Neural progenitor cell (in vitro differentiated cells): Measurements from ENCODE around the gene CSNK1G2. TPM values are rescaled to one million over a fixed set of nuclear protein-coding genes. Genes with fewer than 3 reads are reported as not detected.
A peak's percentile ranks its signal among the peaks of the same experiment; 100 is the strongest.

Source experiments
- DNase-seq: peaks from one replicate; pipeline ENCODE4 v3.0.0-alpha.2; 2016; ENCODE audit warnings: low spot score
- H2AFZ ChIP-seq: fragments of 200-600 bp; sonication (generic); replicated peaks from 2 replicates; pipeline ENCODE4 v1.6.1; 2016; ENCODE audit warnings: antibody characterized with exemption
- H3F3A ChIP-seq: fragments of 200-600 bp; sonication (generic); 2 replicates; pipeline ENCODE4 v1.6.1; 2016; ENCODE audit warnings: antibody characterized with exemption, low read depth
- H3K27ac ChIP-seq: fragments of 200-600 bp; sonication (generic); 2 replicates; pipeline ENCODE4 v1.5.1; 2016; ENCODE audit warnings: mild to moderate bottlenecking
- H3K27me3 ChIP-seq: fragments of 200-600 bp; sonication (generic); 2 replicates; pipeline ENCODE4 v1.6.1; 2016; ENCODE audit warnings: mild to moderate bottlenecking, moderate library complexity
- H3K36me3 ChIP-seq: fragments of 200-600 bp; sonication (generic); 2 replicates; pipeline ENCODE4 v1.5.1; 2016
- H3K4me1 ChIP-seq: fragments of 200-600 bp; sonication (generic); 2 replicates; pipeline ENCODE4 v1.6.1; 2016; ENCODE audit warnings: mixed run types
- H3K4me2 ChIP-seq: fragments of 200-600 bp; sonication (generic); 2 replicates; pipeline ENCODE4 v1.6.1; 2016
- H3K4me3 ChIP-seq: fragments of 200-600 bp; sonication (generic); 2 replicates; pipeline ENCODE4 v1.5.1; 2016
- H3K79me2 ChIP-seq: fragments of 200-600 bp; sonication (generic); 2 replicates; pipeline ENCODE4 v1.6.1; 2016; ENCODE audit warnings: low read depth
- H3K9ac ChIP-seq: fragments of 200-600 bp; sonication (generic); 2 replicates; pipeline ENCODE4 v1.6.1; 2016
- H3K9me3 ChIP-seq: fragments of 200-600 bp; sonication (generic); 2 replicates; pipeline ENCODE4 v1.5.1; 2016; ENCODE audit warnings: low read depth
- H4K20me1 ChIP-seq: fragments of 200-600 bp; sonication (generic); 2 replicates; pipeline ENCODE4 v1.6.1; 2016; ENCODE audit warnings: low read depth
- H3K27ac Mint-ChIP-seq: 3 replicates; pipeline ENCODE4 v1.8.0; 2021; ENCODE audit warnings: mixed read lengths
- H3K27me3 Mint-ChIP-seq: 2 replicates; pipeline ENCODE4 v1.8.0; 2022; ENCODE audit warnings: low read depth, mild to moderate bottlenecking, inconsistent platforms, moderate library complexity, mixed read lengths; ENCODE audit not compliant: insufficient read depth
- H3K36me3 Mint-ChIP-seq: 3 replicates; pipeline ENCODE4 v1.8.0; 2021; ENCODE audit warnings: mixed read lengths
- H3K4me1 Mint-ChIP-seq: 3 replicates; pipeline ENCODE4 v1.8.0; 2021; ENCODE audit warnings: mixed read lengths
- H3K4me3 Mint-ChIP-seq: 3 replicates; pipeline ENCODE4 v1.8.0; 2021; ENCODE audit warnings: mild to moderate bottlenecking, moderate library complexity, mixed read lengths
- H3K9me3 Mint-ChIP-seq: 3 replicates; pipeline ENCODE4 v1.8.0; 2020; ENCODE audit warnings: mixed read lengths
- EZH2 ChIP-seq: fragments of 200-600 bp; sonication (generic); IDR thresholded peaks from 2 replicates; pipeline ENCODE4 v1.6.1; 2017; ENCODE audit warnings: antibody characterized with exemption, mild to moderate bottlenecking, moderate library complexity
- EZH2phosphoT487 ChIP-seq: fragments of 200-600 bp; sonication (generic); IDR thresholded peaks from 2 replicates; pipeline ENCODE4 v1.6.1; 2017; ENCODE audit warnings: antibody characterized with exemption
- total RNA-seq: library from RNA; depleted of rRNA; stranded (reverse); fragments of >200 nt; gene quantifications from 2 replicates; pipeline ENCODE4 v1.2.3, GENCODE V29; 2015; ENCODE audit warnings: low replicate concordance
- TF ChIP-seq, protein P1 (sequence below): fragments of 200-600 bp; sonication (generic); IDR thresholded peaks from 2 replicates; pipeline ENCODE4 v1.5.1; 2017; ENCODE audit warnings: antibody characterized with exemption, mild to moderate bottlenecking

CSNK1G2 gene
- total RNA-seq, 1 donor from 2014 or later, result 49.6 TPM

DNA sequence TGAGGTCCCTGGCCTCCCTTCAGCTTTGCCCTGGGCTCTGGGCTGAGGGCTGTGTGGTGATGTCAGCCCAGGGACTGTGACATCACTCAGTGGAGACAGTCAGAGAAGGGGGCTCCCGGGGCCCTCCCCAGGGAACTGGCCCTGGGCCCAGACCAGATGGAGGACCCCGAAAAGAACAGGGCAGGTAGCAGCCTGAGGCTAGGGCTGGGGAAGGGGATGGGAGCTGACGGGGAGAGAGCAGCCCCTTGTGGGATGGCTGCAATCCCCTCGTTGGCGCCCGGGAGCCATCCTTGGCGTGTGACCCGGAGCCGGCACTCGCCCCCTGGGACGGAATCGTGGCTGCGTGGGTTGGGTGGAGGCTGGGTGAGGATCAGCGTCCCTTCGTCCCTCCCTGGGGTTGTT, 13.6 kb downstream of the CSNK1G2 start:
- Mint-ChIP-seq H3K27me3 (peaks cover 4% of the 10 kb centered on the region), H3K36me3 (peaks cover 14% of the 10 kb centered on the region), H3K4me1 (peaks cover 13% of the 10 kb centered on the region), H3K4me3 (no peak overlapping the region), H3K27ac (no peak overlapping the region), H3K9me3 (no peaks in the 10 kb centered on the region)
- Histone ChIP-seq H4K20me1 (peaks cover 88% of the 10 kb centered on the region), H3K27ac (no peak overlapping the region), H3K9me3 (no peaks in the 10 kb centered on the region), H3K27me3 (no peaks in the 10 kb centered on the region), H3F3A (no peaks in the 10 kb centered on the region), H3K36me3 (no peaks in the 10 kb centered on the region), H3K9ac (peak overlapping the region; percentile 27), H3K4me3 (no peak overlapping the region), H3K79me2 (peaks cover 93% of the 10 kb centered on the region), H2AFZ (no peak overlapping the region), H3K4me2 (no peak overlapping the region), H3K4me1 (peaks cover 12% of the 10 kb centered on the region)
- TF ChIP-seq EZH2, result no peak
- no peak for TF ChIP-seq EZH2phosphoT487
- TF ChIP-seq, protein P1, sequence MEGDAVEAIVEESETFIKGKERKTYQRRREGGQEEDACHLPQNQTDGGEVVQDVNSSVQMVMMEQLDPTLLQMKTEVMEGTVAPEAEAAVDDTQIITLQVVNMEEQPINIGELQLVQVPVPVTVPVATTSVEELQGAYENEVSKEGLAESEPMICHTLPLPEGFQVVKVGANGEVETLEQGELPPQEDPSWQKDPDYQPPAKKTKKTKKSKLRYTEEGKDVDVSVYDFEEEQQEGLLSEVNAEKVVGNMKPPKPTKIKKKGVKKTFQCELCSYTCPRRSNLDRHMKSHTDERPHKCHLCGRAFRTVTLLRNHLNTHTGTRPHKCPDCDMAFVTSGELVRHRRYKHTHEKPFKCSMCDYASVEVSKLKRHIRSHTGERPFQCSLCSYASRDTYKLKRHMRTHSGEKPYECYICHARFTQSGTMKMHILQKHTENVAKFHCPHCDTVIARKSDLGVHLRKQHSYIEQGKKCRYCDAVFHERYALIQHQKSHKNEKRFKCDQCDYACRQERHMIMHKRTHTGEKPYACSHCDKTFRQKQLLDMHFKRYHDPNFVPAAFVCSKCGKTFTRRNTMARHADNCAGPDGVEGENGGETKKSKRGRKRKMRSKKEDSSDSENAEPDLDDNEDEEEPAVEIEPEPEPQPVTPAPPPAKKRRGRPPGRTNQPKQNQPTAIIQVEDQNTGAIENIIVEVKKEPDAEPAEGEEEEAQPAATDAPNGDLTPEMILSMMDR, result no peak
- no peak for DNase-seq

DNA sequence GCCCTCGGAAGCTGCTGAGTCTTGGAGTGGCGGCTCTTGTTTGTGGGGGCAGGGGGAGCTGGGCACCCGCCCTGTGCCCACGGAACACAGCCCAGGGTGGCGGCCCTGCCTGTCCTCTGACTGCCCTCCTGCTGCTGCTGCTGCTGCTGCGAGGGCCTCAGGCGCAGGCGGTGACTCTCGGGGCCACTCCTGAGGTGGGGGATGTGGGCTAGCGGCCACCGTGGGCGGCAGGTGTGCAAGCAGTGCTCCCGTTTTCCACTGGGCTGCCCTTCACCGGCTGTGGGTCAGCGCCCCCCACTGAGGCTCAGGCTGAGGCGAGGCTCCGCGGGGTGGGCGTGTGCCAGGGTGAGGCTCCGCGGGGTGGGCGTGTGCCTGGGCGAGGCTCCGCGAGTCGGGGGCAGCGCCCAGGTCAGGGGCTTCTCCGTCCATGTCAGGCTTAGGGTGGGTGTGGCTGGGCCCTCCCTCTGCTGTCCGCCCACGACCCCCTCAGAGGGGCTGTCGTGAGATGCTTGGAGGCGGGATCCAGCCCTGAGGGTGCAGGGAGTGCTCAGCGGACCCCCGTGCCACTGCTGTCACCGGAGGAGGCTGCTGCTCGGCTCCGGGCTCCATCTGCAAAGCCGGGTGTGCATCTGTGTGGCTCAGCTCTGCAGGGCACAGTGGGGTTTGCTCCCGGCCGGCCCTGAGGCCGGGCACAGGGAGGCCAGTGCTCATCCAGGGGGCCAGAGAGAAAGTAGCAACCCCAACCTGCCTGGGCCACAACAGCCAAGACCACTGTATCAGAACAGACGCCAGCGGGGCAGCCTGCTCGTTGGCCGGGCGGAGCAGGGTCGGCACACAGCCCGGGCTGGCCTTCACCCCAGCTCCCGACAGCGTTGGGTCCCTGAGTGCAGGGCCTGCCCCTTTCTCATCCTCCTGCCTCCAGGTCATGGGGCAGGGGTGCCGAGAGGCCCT, 14.5 kb downstream of the CSNK1G2 start:
- TF ChIP-seq, protein P1, result no peak
- no peak for TF ChIP-seq EZH2
- no peak for TF ChIP-seq EZH2phosphoT487
- Mint-ChIP-seq H3K9me3 (no peaks in the 10 kb centered on the region), H3K4me3 (no peak overlapping the region), H3K27ac (no peak overlapping the region), H3K27me3 (no peaks in the 10 kb centered on the region), H3K4me1 (peaks cover 13% of the 10 kb centered on the region), H3K36me3 (peaks cover 7% of the 10 kb centered on the region)
- Histone ChIP-seq H3K9ac (no peak overlapping the region), H2AFZ (no peak overlapping the region), H3K4me3 (no peak overlapping the region), H3K79me2 (peaks cover 93% of the 10 kb centered on the region), H3K4me1 (peaks cover 12% of the 10 kb centered on the region), H3K36me3 (no peaks in the 10 kb centered on the region), H3K27me3 (no peaks in the 10 kb centered on the region), H3K9me3 (no peaks in the 10 kb centered on the region), H3F3A (no peaks in the 10 kb centered on the region), H3K27ac (no peak overlapping the region), H3K4me2 (no peak overlapping the region), H4K20me1 (peaks cover 91% of the 10 kb centered on the region)
- no peak for DNase-seq

- no peaks in the 10 kb centered on the region for H3K36me3 ChIP-seq
- H3K27me3 Mint-ChIP-seq, result no peaks in the 10 kb centered on the region
- H3K4me1 Mint-ChIP-seq, result peaks cover 13% of the 10 kb centered on the region
- no peak overlapping the region for H3K27ac ChIP-seq
- H3K9me3 Mint-ChIP-seq, result no peaks in the 10 kb centered on the region
- no peaks in the 10 kb centered on the region for H3K27me3 ChIP-seq
- H3K4me3 ChIP-seq, result no peak overlapping the region
- H3K27ac Mint-ChIP-seq, result no peak overlapping the region
- no peaks in the 10 kb centered on the region for H3K9me3 ChIP-seq
- H3K4me1 ChIP-seq, result peaks cover 12% of the 10 kb centered on the region
- H3K9ac ChIP-seq, result no peak overlapping the region
- H4K20me1 ChIP-seq, result peaks cover 93% of the 10 kb centered on the region
- no peaks in the 10 kb centered on the region for H3F3A ChIP-seq
- TF ChIP-seq, protein P1, result no peak
- no peak for TF ChIP-seq EZH2
- TF ChIP-seq EZH2phosphoT487, result no peak
- H3K4me2 ChIP-seq, result no peak overlapping the region
- H2AFZ ChIP-seq, result no peak overlapping the region
- peaks cover 93% of the 10 kb centered on the region for H3K79me2 ChIP-seq
- H3K36me3 Mint-ChIP-seq, result peaks cover 7% of the 10 kb centered on the region
- no peak overlapping the region for H3K4me3 Mint-ChIP-seq
- no peak for DNase-seq
These were observed 15.1 kb downstream of the CSNK1G2 start for GRCh38 chr19:1956122-1956494.
